HG02938 (cell line): ENCODE data around the gene HLA-DPA1.

Experiments used
- ATAC-seq: cut with Tn5 transposase; IDR thresholded peaks from one replicate; pipeline ENCODE4 v1.9.1; 2021; ENCODE audit warnings: mild to moderate bottlenecking, moderate library complexity; ENCODE audit not compliant: unreplicated experiment

Gene HLA-DPA1

DNA sequence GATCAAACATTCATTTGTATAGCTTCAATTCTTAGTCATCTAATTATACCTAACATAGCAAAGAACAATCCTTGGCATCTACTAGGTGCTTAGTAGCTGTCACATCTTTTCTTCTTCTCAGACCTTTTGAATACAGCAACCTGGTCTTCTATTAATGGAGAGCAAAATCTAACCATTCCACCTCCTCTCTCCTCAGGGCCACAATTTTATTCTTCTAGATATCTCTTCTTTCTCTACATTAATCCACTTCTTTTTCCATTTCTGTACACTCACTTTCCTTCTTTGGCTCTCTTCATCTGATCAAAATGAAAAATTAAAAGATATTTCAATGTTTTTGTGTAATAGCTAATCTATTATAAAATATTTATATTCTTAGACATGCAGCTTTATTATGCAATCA lies 55.0 kb downstream of the HLA-DPA1 start:
- no peak for ATAC-seq

DNA sequence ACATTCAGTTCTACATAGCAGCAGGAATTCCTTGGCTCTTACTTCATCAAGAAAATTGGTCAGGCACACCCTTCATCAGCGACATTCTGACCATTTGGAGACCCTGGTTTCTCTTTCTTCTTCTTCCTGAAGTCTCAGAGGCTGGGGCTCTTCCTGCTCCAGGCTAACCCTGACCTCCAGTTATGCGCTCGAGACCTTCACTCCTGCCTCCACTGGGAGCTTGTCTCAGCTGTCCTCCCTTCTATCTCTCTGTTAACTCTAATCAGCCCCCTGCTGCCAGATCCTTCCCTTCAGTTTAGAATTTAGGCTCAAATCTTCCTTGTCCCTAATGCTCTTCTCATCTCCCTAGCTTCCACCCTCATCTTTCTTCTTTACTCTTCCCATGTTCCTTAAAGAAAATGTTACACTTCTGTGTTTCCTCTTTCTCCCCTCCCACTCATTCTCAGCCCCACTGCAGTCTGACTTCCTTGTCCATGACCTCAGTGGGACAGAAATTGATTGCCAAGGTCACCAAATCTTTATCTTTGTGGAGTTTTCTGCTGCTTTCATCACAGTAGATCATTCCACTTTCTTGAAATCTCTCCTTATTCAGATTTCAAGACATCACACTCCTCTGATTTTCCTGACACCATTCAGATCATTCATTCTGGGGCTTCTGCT lies 55.6 kb downstream of the HLA-DPA1 start:
- ATAC-seq: no peak

- ATAC-seq: no peak
Observed at GRCh38 chr6:33017018-33017417, 56.4 kb downstream of the HLA-DPA1 start.

DNA sequence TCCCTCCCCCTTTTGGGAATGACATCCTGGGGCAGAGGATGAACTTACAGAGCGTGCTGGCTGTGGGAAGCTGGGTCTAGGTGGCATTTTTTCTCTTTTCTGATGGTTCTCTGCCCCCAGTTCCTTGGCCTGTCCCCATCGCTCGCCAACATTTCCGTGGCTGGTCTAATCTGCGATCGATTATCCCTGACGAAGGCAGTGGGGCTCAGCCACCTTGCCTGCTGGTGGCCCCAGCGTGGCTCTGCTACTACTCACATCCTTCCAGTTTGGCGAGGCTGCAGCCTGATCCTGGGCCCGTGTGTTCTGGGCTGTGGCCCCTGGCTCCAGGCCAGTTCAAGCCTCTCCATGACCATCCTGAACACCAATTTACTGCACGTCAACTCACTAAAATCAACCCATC lies 57.7 kb downstream of the HLA-DPA1 start:
- no peak for ATAC-seq

GRCh38 chr6:33014841-33015634 lies 58.4 kb downstream of the HLA-DPA1 start:
- no peak for ATAC-seq
